Panc1 (cell line): ENCODE measurements around the gene ZBTB48. TPM values are rescaled to one million over a fixed set of nuclear protein-coding genes. Genes with fewer than 3 reads are reported as not detected.

Source experiments
- ATAC-seq: fragments of 200-7000 bp; cut with Tn5 transposase; 2 replicates; pipeline ENCODE4 v1.9.1; 2020; ENCODE audit warnings: mild to moderate bottlenecking, moderate library complexity
- BruUV-seq: library from RNA; stranded (reverse); fragments of 400-500 nt; replicated peaks from 2 replicates; lab custom pipeline; 2021; lab: Mats Ljungman, UMichigan
- CTCF ChIA-PET: fragments of 300-600 bp; sonication (Branson Sonifier 250); formaldehyde crosslinking; loops from one replicate; lab custom pipeline; 2022; ENCODE audit warnings: antibody characterized with exemption; lab: Charles Lee
- POLR2A ChIA-PET: fragments of 300-600 bp; sonication (Branson Sonifier 250); formaldehyde crosslinking; loops from one replicate; lab custom pipeline; 2022; ENCODE audit warnings: antibody characterized with exemption; lab: Charles Lee
- DNase-seq: peaks from one replicate; pipeline ENCODE4 v3.0.0-alpha.2; 2010; ENCODE audit warnings: low read depth, low spot score
- H3K27ac ChIP-seq: 2 replicates; pipeline ENCODE4 v1.5.1; 2011; ENCODE audit warnings: mild to moderate bottlenecking, low read length, inconsistent platforms
- H3K27me3 ChIP-seq: fragments of 200-500 bp; sonication (Bioruptor generic); 2 replicates; pipeline ENCODE4 v1.6.0; 2014; ENCODE audit warnings: low read length, inconsistent platforms; ENCODE audit not compliant: control insufficient read depth, insufficient read depth
- H3K36me3 ChIP-seq: fragments of 200-500 bp; sonication (Bioruptor generic); 2 replicates; pipeline ENCODE4 v1.5.1; 2014; ENCODE audit warnings: inconsistent platforms, mild to moderate bottlenecking, low read length, moderate library complexity; ENCODE audit not compliant: control insufficient read depth, insufficient read depth
- H3K4me1 ChIP-seq: 2 replicates; pipeline ENCODE4 v1.5.1; 2011; ENCODE audit warnings: inconsistent platforms, mild to moderate bottlenecking, low read length, moderate library complexity; ENCODE audit not compliant: control insufficient read depth, insufficient read depth
- H3K4me3 ChIP-seq, 2 experiments: 2 replicates each; pipeline ENCODE4 v1.5.1; 2011 to 2012; ENCODE audit warnings: low read depth in 2 of 2, low read length in 2 of 2, mild to moderate bottlenecking in 2 of 2, inconsistent platforms in 1 of 2, moderate library complexity in 1 of 2
- H3K9me3 ChIP-seq: fragments of 200-500 bp; sonication (Bioruptor generic); 2 replicates; pipeline ENCODE4 v1.5.1; 2014; ENCODE audit warnings: low read depth, mild to moderate bottlenecking, inconsistent platforms, low read length, moderate library complexity; ENCODE audit not compliant: control insufficient read depth, insufficient read depth
- CTCF ChIP-seq: fragments of 450-650 bp; IDR thresholded peaks from 2 replicates; pipeline ENCODE4 v1.5.1; 2017; ENCODE audit warnings: mild to moderate bottlenecking
- POLR2AphosphoS5 ChIP-seq: IDR thresholded peaks from 2 replicates; pipeline ENCODE4 v1.6.1; 2012; ENCODE audit warnings: mild to moderate bottlenecking, low read depth, low read length, moderate library complexity
- REST ChIP-seq, 2 experiments: IDR thresholded peaks; 2 replicates each; pipeline ENCODE4 v1.6.1; 2011 to 2012; ENCODE audit warnings: low read depth in 2 of 2, control low read depth in 1 of 2, low read length in 1 of 2, mild to moderate bottlenecking in 1 of 2, moderate library complexity in 1 of 2; ENCODE audit not compliant: insufficient read depth in 1 of 2
- SIN3A ChIP-seq: IDR thresholded peaks from 2 replicates; pipeline ENCODE4 v1.6.1; 2012; ENCODE audit warnings: low read depth, mild to moderate bottlenecking, low read length, moderate library complexity, borderline replicate concordance; ENCODE audit not compliant: insufficient read depth
- TCF7L2 ChIP-seq: IDR thresholded peaks from 2 replicates; pipeline ENCODE4 v1.6.1; 2011; ENCODE audit warnings: mild to moderate bottlenecking, low read depth, low read length, inconsistent platforms
- in situ Hi-C: cut with HindIII; loops from 2 replicates; pipeline ENCODE4 v1.10.0; 2016; ENCODE audit warnings: low sequenced_read_pairs, low pct_unique_long_range_greater_than_20kb
- intact Hi-C: fragments of 100-400 bp; cut with micrococcal nuclease; formaldehyde crosslinking; loops from one replicate; pipeline ENCODE4 v1.10.0; 2022; ENCODE audit not compliant: unreplicated experiment
- total RNA-seq: library from RNA; stranded (reverse); gene quantifications from one replicate; pipeline ENCODE4 v1.2.1, GENCODE V29; 2021; ENCODE audit not compliant: unreplicated experiment

ZBTB48 gene
- total RNA-seq, 1 experiment from 2014 or later = 40.7 TPM

GRCh38 chr1:6570100-6570499 is 9.7 kb upstream of the ZBTB48 start:
- in situ Hi-C loops (no loop called here), intact Hi-C loops (no loop called here)
- no peak for ATAC-seq
- Histone ChIP-seq H3K27me3 (no peaks in the 10 kb centered on the region), H3K4me3 (no peak overlapping the region), H3K9me3 (0 out of 2 replicates have a peak, but pooled peaks cover 4% of the 10 kb centered on the region), H3K27ac (no peak overlapping the region), H3K4me1 (no peaks in the 10 kb centered on the region), H3K36me3 (no peaks in the 10 kb centered on the region)
- no TSS peak for BruUV-seq
- CTCF ChIA-PET = no interaction called here
- TF ChIP-seq SIN3A (no peak), TCF7L2 (no peak), REST (IDR thresholded peaks at IDR 0.05; ENCODE audit: insufficient read depth in 1 of 2, low read depth in 2 of 2, low read length in 1 of 2) (no peak), CTCF (no peak), POLR2AphosphoS5 (no peak)
- POLR2A ChIA-PET = no interaction called here
- DNase-seq = no peak

GRCh38 chr1:6570987-6571386 is 8.8 kb upstream of the ZBTB48 start:
- in situ Hi-C loops = no loop called here
- CTCF ChIA-PET = no interaction called here
- ATAC-seq = no peak

More at GRCh38 chr1:6570987-6571386, 8.8 kb upstream of the ZBTB48 start:
- 0 out of 2 replicates have a peak, but pooled peaks cover 4% of the 10 kb centered on the region for H3K9me3 ChIP-seq
- intact Hi-C loops = no loop called here
- TF ChIP-seq REST (IDR thresholded peaks at IDR 0.05; ENCODE audit: insufficient read depth in 1 of 2, low read depth in 2 of 2, low read length in 1 of 2) = no peak
- TF ChIP-seq TCF7L2 = no peak
- no peak for TF ChIP-seq POLR2AphosphoS5
- no peak for TF ChIP-seq CTCF
- TF ChIP-seq SIN3A = no peak
- no peak overlapping the region for H3K27ac ChIP-seq
- BruUV-seq = no TSS peak
- DNase-seq = no peak
- POLR2A ChIA-PET = no interaction called here
- H3K27me3 ChIP-seq = no peaks in the 10 kb centered on the region
- no peak overlapping the region for H3K4me3 ChIP-seq
- H3K36me3 ChIP-seq = no peaks in the 10 kb centered on the region
- no peaks in the 10 kb centered on the region for H3K4me1 ChIP-seq
